ENCODE data around the gene GALNT17. TPM values are rescaled to one million over a fixed set of nuclear protein-coding genes. Genes with fewer than 3 reads are reported as not detected.

Gene GALNT17
- total RNA-seq, 1 donor from 2014 or later, result not detected

- intact Hi-C loops (cut with micrococcal nuclease), result no loop called here
Measured at GRCh38 chr7:71491336-71491735, 359.4 kb downstream of the GALNT17 start.

GRCh38 chr7:71495828-71496227 is 363.9 kb downstream of the GALNT17 start:
- intact Hi-C loops (cut with micrococcal nuclease), result no loop called here

- intact Hi-C loops (cut with micrococcal nuclease), result no loop called here
Measured at GRCh38 chr7:71497256-71497946, 365.5 kb downstream of the GALNT17 start.

- intact Hi-C loops (cut with micrococcal nuclease), result no loop called here
Measured at GRCh38 chr7:71498381-71498780, 366.4 kb downstream of the GALNT17 start.

- intact Hi-C loops (cut with micrococcal nuclease), result no loop called here
Measured at GRCh38 chr7:71504697-71505441, 372.9 kb downstream of the GALNT17 start.

- intact Hi-C loops (cut with micrococcal nuclease), result no loop called here
Measured at GRCh38 chr7:71506822-71507221, 374.9 kb downstream of the GALNT17 start.

GRCh38 chr7:71507680-71508602 is 376.0 kb downstream of the GALNT17 start:
- intact Hi-C loops (cut with micrococcal nuclease), result no loop called here

- intact Hi-C loops (cut with micrococcal nuclease), result no loop called here
Measured at GRCh38 chr7:71509381-71509780, 377.4 kb downstream of the GALNT17 start.

GRCh38 chr7:71511361-71511807 is 379.4 kb downstream of the GALNT17 start:
- intact Hi-C loops (cut with micrococcal nuclease), result no loop called here

GRCh38 chr7:71517940-71518699 is 386.2 kb downstream of the GALNT17 start:
- intact Hi-C loops (cut with micrococcal nuclease), result no loop called here

GRCh38 chr7:71518880-71519279 is 386.9 kb downstream of the GALNT17 start:
- intact Hi-C loops (cut with micrococcal nuclease), result no loop called here

GRCh38 chr7:71521506-71521905 is 389.6 kb downstream of the GALNT17 start:
- intact Hi-C loops (cut with micrococcal nuclease), result no loop called here

- intact Hi-C loops (cut with micrococcal nuclease), result no loop called here
Measured at GRCh38 chr7:71526106-71526505, 394.2 kb downstream of the GALNT17 start.

GRCh38 chr7:71527213-71527612 is 395.3 kb downstream of the GALNT17 start:
- intact Hi-C loops (cut with micrococcal nuclease), result no loop called here

- intact Hi-C loops (cut with micrococcal nuclease), result no loop called here
Measured at GRCh38 chr7:71535616-71536015, 403.7 kb downstream of the GALNT17 start.

- intact Hi-C loops (cut with micrococcal nuclease), result no loop called here
Measured at GRCh38 chr7:71538210-71538609, 406.3 kb downstream of the GALNT17 start.

GRCh38 chr7:71539615-71540014 is 407.7 kb downstream of the GALNT17 start:
- intact Hi-C loops (cut with micrococcal nuclease), result no loop called here

- intact Hi-C loops (cut with micrococcal nuclease), result no loop called here
Measured at GRCh38 chr7:71541707-71542353, 409.9 kb downstream of the GALNT17 start.

- intact Hi-C loops (cut with micrococcal nuclease), result no loop called here
Measured at GRCh38 chr7:71543396-71543795, 411.5 kb downstream of the GALNT17 start.

- intact Hi-C loops (cut with micrococcal nuclease), result no loop called here
Measured at GRCh38 chr7:71544816-71545215, 412.9 kb downstream of the GALNT17 start.
